ENCODE data around the gene KCNAB2.

The KCNAB2 gene

DNA sequence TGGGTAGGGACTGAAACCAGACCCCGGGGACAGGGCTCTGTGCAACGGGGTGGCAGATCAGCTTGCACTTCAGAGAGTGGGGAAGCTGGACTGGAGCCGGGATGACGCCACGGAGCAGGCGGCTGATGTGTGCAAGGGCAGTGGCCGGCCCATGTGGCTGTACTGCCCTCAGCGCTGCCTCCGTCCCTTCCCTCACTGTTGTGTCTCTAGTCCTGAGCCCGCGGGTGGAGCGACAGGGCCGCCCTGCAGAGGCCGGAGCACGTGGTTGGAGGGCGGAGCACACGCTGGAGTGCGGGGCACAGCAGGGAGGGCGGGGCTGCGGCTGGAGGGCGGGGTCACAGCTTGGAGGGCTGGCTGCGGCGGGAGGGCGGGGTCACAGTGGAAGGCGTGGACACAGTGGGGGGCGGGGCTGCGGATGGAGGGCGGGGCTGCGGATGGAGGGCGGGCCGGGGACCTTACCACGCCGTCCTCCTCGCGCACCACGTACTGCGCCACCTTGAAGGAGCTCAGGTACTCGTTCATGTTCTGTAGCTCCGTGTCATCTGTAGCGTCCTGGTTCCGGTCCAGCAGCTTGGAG lies 82.0 kb downstream of the KCNAB2 start:
- DNase-seq (ENCODE audit: low read depth, low spot score) = no peak

DNA sequence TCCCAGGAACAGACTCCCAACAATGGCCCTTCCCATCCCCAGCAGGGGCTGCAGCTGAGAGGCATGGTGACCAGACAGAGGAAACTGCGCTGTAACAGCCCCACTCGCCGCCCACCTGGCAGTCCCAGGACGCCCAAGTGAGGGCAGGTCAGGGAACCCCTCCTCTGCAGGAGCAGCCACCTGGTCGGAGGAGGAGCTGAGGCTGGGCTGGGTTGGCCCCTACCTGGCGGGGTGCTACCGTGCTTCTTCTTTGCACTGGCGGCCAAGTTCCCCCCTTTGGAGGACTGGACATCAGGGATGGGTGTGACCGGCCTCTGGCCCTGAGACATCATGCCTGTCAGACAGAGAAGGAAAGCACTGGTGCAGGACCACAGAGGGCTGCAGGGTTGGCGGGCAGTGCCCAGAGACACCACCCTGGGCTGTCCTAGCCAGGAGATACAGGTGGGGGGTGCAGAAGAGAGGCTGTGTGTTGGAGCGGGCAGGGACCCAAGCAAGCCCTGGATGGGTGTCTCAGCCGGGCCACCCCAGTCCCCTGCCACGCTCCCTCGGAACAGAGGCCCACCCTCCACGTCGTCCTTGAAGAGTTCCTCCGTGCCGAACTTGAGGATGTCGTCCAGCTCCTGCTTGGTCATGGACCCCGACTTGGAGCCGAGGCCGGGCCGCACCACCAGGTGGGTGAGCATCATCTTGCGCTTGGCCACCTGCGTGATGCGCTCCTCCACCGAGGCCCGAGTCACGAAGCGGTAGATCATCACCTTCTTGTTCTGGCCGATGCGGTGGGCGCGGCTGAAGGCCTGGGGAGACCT lies 82.8 kb downstream of the KCNAB2 start:
- no peak for DNase-seq (ENCODE audit: low read depth, low spot score)

DNA sequence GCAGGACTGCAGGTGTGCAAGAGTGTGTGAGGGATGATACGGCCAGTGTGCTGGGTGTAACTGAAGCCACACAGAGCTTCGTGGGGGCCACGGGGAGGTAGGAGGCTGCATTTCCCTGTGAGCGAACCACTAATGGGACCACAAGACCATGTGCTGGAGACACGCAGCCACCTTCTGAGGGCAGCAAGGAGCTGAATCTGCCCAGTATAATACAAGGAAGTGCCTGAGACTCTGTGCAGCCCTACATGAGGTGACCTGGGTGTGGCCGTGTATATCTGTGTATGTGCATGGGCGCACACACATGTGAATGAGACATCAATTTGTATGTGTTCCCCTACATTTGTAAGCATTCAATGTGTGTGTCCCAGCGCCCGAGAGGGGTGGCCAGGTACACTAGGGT lies 83.6 kb downstream of the KCNAB2 start:
- no peak for DNase-seq (ENCODE audit: low read depth, low spot score)

DNA sequence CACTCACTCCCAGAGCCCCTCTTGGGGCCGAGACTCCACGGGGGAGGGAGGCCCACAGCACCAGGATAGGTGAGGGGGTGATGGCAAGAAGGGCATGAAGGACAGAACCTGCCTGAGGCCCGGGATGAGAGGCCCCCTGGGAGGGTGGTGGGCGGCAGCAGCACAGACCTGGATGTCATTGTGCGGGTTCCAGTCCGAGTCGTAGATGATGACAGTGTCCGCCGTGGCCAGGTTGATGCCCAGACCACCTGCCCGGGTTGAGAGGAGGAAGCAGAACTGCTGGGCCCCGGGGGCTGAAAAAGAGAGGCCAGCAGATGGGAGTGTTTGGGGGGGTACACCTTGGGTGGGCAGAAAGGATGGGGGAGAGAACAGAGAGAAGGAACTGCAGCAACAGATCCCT lies 84.3 kb downstream of the KCNAB2 start:
- no peak for DNase-seq (ENCODE audit: low read depth, low spot score)

DNA sequence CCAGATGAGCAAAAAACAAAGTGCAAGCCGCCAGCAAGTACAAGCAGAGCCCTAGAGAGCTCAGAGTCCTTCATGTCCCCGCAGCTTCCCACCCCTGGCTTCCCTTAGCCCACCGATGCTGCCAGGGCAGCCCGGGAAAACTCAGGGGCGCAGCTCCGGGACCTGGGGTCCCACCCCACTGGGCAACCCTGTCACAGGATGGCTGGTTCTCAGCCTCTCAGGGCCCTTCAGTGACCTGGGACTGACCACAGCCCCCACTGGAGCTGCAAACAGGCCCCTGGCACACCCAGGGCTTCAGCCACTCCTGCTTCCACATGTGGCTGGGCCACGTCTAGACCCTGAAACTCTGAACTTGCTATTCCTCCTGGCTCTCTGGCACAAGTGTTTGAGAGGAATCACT lies 84.9 kb downstream of the KCNAB2 start:
- no peak for DNase-seq (ENCODE audit: low read depth, low spot score)

DNA sequence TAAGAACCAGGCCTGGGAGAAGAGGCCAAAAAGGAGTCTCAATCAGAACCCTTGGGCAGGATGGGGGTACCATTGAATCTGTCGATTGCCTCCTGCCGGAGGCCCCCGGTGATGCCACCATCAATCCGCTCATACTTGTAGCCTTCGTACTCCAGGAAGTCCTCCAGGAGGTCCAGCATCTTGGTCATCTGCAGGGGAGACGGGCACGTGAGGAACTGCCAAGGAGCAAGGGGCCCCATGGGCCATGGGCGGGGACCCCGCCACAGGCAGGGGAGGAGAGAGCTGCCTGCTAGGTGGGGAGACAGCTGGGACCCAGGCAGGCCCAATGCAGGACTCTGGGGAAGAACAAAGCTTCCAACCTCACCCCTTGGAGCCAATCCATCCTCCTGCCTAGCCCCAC lies 85.9 kb downstream of the KCNAB2 start:
- DNase-seq (ENCODE audit: low read depth, low spot score) = no peak

DNA sequence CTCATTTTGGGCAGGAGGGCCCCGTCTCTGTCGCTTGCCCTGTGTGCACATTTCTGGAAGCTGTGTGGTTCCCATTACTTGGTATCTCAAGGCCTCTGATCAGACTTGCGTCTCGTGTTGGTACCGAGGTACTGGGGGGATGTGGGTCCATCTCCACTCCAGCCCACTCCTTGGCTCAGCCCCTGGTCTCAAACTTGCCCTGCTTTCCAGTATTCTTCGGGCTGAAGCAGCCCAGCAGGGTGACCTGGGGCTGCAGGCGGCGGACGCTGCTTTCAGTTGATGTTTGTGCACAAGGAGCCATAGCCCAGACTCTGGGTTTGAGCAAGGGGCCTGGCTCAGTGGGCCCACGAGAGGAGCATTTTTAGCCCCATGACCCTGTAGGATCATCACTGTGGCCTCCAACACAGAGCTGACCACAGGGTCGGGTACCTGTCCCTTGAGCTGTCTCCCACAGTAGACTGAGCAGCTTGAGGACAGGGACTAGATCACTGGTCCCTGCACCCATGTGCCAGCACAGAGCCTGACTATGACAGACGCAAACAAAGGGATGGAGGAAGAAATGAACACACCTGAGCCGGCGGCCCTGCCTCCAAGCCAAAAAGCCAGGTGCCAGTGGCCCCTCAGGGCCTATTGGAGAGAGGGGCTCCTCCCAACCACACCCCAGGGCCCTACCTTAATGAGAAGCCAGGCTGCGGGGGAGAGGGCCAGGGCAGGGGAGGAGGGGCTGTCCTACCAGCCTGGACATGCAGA lies 87.6 kb downstream of the KCNAB2 start:
- no peak for DNase-seq (ENCODE audit: low read depth, low spot score)

DNA sequence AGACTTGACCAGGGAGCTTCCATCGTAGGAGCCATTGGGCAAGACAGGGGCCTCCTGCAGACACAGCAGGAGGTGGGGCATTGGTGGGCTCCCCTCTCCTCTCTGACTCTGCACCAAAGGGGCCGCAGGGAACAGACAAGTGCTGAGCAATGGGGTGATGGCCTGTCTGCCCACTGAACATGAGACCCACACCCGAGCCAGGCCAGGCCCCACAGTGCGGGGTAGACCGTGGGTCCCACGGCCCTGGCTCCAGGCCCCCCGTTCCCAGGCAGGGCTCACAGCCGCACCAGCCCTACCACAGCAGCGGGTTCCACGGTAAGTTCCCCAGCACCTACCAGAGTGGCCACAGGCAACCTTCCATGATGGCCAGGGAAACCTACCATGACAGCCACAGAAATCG lies 88.5 kb downstream of the KCNAB2 start:
- no peak for DNase-seq (ENCODE audit: low read depth, low spot score)

DNA sequence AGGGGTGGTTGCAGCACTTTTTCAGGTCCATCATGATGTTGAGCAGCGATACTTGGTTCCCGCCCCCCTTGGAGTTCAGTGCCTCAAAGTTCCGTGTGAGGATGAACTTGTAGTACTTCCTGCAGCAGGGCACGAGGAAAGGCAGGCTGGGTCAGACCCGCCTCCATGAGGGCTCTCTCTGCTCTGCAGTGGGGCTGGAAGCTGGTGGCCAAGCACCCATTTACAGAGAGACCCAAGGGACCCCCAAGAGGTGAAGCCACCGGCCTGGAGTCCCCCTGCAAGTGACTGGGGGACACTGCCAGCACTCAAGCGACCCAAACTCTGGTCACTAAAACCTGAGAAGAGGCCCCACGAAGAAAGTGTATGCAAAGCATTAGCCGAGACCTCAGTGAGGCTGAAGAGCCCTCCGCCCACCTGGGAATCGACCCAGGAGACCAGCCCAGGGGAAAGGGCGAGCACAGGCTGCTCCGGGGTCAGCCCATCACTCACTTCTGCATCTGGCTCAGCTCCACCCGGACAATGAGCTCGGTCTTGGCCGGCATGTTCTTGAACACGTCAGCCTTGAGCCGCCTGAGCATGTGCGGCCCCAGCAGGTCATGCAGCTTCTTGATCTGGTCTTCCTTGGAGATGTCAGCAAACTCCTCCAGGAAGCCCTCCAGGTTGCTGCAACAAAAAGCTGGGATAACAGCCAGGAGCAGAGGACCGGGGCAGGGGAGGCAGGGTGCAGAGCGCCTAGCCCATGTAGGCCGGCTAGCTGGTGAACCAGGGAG lies 89.2 kb downstream of the KCNAB2 start:
- no peak for DNase-seq (ENCODE audit: low read depth, low spot score)

DNA sequence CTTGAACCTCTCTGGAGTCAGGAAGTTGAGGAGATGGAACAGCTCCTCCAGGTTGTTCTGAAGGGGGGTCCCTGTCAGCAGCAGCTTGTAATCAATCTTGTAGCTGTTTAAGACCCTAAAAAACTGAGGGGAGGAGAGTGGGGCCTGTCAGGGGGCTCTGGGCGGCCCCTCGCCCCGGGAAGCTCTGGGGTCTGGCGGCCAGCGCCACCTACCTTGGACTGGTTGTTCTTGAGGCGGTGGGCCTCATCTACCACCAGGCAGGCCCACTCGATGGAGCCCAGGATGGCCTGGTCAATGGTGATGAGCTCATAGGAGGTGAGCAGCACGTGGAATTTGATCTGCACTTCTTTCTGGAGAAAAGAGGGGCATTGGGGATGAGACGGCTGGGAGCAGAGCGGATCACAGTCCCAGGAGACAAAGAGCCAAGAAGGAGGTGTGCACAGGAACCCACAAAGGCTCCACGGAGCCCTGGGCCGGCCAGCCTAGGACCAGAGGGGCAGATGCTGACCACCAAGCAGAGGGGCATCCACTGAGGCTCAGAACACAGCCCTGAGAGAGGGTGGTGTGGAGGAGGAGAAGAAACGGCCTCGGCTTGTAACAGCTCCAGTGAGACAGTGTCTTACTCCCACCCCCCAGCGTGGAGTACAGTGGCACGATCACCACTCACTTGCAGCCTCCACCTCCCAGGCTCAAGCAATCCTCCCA lies 91.0 kb downstream of the KCNAB2 start:
- no peak for DNase-seq (ENCODE audit: low read depth, low spot score)

DNA sequence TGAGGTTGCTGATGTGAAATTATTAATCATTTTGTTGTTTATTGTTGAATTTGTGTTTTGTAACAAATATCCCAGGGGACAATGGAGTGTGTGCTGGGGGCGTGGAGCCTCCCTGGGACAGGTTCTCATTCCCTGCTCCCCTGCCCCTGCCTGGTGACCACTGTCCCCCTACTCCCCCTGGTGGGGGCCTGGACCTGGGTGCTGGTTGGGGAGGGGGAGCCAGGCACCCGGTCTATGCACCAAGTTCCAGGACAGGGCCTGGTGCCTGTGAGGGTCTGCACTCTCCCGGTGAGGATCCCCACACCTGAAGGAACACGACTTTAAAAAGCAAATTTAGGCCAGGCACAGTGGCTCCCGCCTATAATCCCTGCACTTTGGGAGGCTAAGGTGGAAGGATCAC lies 92.1 kb downstream of the KCNAB2 start:
- DNase-seq (ENCODE audit: low read depth, low spot score) = no peak

DNA sequence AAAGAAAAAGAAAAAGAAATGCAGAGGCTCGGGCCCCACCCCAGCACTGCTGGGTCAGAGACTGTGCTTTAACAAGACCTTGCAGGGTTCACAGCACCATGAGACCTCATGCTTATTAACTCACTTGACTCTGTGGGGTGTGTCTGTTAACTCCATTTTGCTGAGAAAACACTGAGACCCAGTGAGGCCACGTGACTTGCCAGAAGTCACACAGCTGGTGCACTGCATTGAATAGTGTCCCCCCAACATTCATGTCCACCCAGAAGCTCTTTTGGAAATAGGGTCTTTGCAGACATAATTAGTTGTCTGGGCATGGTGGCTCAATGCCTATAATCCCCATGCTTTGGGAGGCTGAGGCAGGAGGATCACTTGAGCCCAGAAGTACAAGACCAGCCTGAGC lies 94.7 kb downstream of the KCNAB2 start:
- DNase-seq (ENCODE audit: low read depth, low spot score) = no peak

DNA sequence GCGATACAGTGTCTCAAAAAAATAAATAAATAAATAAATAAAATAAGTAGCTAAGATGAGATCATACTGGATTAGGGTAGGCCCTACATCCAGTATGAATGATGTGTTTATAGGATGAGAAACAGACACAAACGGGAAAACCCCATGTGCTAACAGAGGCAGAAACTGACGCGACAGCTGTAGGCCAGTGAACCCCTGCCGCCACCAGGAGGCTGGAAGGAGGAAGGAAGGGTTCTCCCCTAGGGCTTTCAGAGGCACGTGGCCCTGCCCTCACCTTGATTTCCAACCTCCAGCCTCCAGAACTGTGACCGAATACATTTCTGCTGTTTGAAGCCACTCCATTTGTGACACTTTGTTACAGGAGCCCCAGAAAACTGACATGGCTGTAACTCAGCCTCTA lies 95.9 kb downstream of the KCNAB2 start:
- no peak for DNase-seq (ENCODE audit: low read depth, low spot score)

DNA sequence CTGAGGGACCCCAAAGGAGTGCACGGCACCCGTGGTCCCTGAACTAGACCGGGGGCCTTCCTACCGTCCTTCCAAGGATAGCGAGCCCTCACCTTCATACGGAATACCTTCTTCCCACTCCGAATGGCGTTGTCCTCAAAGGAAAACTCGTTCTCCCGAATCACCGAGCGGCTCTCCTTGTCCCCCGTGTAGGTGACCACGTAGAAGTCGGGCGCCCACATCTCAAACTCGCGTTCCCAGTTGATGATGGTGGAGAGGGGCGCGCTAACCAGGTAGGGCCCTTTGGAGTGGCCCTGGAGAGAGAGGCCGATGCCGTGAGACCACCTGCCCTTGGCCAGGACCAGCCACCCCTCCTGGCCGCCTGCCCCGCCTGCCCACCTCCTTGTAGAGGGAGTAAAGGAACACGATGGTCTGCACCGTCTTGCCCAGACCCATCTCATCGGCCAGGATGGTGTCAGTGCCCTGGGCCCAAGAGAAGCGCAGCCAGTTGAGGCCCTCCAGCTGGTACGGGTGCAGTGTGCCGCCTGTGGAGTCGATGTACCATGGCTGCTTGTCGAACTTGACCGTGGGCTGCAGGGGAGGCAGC lies 96.4 kb downstream of the KCNAB2 start:
- DNase-seq (ENCODE audit: low read depth, low spot score) = no peak

DNA sequence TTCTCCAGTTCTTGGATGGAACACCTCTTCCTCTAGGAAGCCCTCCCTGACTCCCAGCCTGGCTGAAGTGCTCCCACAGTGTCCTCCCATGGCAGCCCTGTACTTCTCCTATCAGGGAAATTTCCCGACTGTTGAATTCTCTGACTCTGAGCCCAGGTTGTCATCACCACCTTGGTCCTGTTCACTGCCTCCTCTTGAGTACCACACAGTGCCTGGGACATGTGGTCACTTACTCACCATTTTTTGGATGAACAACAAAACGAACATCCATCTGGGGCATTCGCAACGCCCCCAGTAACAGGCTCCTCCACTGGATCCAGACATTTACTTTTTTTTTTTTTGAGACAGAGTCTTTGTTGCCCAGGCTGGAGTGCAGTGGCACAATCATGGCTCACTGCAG lies 97.0 kb downstream of the KCNAB2 start:
- no peak for DNase-seq (ENCODE audit: low read depth, low spot score)

DNA sequence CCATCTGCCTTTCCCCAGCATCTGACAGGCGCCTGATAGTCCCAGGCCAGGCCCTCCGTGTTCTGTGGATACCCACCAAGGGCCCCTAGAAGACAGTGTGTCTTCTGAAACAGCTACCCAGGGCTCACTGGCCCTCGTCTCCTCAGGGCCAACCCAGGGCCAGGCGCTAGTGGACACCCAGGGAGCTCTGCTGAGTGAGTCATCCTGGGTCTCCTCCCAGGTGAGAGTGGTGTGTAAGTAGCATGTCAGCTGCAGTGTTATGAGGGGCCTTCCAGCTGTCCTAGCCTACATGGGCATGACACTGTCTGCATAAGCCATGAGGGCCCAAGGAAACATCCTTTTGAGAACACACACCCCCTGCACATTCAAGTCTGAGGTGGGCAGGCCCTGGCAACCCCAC lies 97.7 kb downstream of the KCNAB2 start:
- no peak for DNase-seq (ENCODE audit: low read depth, low spot score)

DNA sequence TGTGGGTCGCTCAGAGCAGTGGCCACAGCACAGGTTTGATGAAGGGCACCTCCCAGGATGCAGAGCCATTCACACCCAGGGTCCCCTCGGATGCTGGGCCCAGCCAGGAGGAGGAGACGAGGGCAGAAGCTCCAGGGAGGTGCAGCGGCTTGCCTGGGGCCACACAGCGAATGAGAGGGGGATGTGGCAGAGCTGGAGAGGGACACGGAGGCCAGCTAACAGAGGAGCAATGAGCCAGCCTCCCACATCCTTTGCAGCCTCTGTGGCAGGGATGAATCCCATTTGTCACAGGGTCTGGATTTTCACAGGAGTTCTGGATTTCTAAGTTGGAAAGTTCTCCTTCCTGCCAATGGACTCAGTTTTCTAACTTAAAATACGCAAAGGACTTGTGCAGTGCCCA lies 98.5 kb downstream of the KCNAB2 start:
- no peak for DNase-seq (ENCODE audit: low read depth, low spot score)

DNA sequence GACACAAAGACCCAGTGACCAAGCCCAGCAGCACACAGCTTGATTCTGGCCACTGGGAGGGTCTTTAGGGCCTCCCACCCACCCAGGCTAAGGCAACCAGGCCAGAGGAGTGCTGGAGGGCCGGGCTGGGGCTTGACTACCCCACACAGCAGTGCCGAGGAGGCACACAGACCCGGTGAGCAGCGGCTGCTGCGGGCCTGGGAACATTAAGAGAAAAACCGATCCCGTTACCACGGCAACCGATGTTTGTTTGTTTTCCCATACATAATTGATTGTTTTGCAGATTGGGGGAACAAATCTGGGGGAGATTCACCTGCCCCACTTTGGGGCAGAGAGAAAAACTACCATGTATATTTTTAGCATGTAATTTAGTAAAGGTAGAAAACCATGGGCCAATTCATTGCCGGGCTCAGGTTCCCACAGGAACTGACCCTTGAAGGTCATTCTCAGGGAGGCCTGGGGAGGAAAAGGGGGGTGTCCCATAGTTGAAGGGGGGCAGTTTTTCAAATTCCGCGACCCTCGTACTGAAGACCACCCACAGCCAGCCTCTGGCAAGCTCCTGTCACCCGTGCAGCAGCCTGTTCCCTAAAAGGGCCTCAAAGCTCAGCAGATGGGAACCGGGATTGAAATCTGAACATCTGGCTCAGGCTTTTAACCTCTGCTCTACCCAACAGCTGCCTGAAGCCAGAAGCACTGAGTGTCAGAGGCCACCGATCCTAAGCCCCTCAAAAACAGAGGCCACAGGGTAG lies 99.1 kb downstream of the KCNAB2 start:
- no peak for DNase-seq (ENCODE audit: low read depth, low spot score)

DNA sequence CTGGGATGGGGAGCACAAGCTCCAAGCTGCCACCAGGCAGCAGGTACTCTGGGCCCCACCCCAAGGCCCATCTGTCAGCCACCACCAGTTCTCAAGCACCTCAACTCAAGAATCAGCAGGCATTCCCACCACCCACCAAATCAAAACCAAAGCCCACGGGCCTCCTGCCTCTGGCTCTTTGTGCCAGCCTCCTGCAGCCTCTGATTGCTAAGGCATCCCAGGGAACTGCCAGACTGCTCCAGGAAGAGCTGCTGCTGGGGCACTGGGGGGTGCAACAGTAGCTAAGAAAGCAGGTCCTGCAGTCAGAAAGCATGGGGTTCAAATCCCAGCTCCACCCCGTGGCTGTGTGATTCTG lies 99.7 kb downstream of the KCNAB2 start:
- no peak for DNase-seq (ENCODE audit: low read depth, low spot score)

DNA sequence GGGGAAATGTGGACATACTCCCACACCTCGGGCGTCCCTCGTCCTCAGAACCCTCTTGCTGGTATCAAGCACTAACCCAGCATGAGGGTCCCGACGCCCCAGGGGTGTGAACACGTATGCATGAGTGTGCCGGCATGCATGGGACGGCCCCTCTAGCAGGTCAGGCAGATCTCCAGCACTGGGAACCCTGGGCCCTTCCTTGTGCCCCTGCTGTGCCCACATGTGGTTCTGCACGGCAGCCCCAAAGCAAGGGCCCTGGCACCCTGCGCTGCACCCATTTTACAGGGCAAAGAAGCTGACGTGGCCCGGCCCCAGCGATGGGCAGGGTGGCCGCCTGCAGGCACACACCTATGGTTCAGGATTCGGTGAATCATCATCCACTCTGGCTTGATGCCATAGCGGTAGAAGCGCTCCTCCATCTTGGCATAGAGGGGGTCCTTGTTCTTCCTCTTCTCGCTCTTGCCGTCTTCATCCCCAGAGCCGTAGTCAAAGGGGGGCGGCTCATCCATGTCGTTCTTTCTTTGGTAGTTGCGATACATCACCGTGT lies 100.2 kb downstream of the KCNAB2 start:
- no peak for DNase-seq (ENCODE audit: low read depth, low spot score)
